ENCODE results near the gene FOXO6. TPM values are rescaled to one million over a fixed set of nuclear protein-coding genes. Genes with fewer than 3 reads are reported as not detected.

Gene FOXO6
- total and polyA plus RNA-seq, 2 experiments from 2014 or later = not detected

DNA sequence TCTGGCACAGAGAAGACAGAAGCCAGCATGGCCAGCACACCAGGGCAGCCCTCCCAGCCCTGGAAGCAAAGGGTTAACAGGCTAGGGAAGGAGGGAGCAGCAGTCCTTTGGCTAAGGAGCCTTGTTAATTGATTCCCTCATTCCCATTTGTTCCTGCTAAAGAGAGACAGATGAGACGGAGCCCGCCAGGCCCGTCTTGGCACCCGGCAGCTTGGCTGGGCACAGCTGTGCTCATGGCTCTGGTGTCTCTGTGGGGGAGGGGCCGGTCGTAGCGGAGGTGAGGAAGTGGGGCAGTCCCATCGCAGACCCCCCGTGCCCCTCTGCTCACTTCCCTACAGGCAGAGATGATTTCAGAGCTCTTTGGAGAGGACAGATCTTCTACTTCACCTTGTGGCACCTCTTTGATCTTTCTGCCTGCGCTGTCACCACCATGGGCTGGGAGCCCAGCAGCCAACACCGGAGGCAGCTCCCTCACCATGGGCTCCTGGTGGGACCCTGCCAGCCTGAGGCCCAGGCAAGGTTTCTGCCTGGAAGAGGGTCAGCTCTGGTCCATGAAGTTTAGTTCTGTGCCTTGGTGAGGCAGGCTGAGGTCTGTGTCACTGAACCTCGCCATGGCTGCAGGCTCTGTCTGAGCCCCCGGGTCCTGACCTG lies 38.0 kb downstream of the FOXO6 start:
- Histone ChIP-seq H3K9me3 (ENCODE audit: low read depth) (no peaks in the 10 kb centered on the region), H3K27me3 (replicated peaks; ENCODE audit: insufficient read depth) (peaks cover 20% of the 10 kb centered on the region), H4K20me1 (ENCODE audit: insufficient read depth) (no peaks in the 10 kb centered on the region), H3F3A (ENCODE audit: insufficient read depth) (no peaks in the 10 kb centered on the region), H3K27ac (no peak overlapping the region), H3K9ac (no peak overlapping the region), H3K36me3 (ENCODE audit: low read depth) (no peaks in the 10 kb centered on the region), H2AFZ (no peak overlapping the region), H3K4me1 (ENCODE audit: insufficient read depth) (no peaks in the 10 kb centered on the region), H3K4me3 (no peak overlapping the region), H3K79me2 (ENCODE audit: insufficient read depth) (no peaks in the 10 kb centered on the region), H3K4me2 (ENCODE audit: unreplicated experiment) (no peak overlapping the region), H3K9me2 (ENCODE audit: insufficient read depth) (no peaks in the 10 kb centered on the region)
- WGBS, 2 experiments (ENCODE audit: low coverage in 1 of 2, low lambda C conversion rate in 2 of 2, missing lambda C conversion rate in 2 of 2) = 13 to 17% methylated on average over 13 of the region's 13 CpGs
- in situ Hi-C loops (cut with MboI) = no loop called here
- TF ChIP-seq EZH2phosphoT487 (IDR thresholded peaks at IDR 0.05; ENCODE audit: insufficient read depth, low read depth) (no peak), EZH2 (IDR thresholded peaks at IDR 0.05; ENCODE audit: insufficient read depth, poor library complexity, severe bottlenecking) (no peak)
- no peak for DNase-seq

DNA sequence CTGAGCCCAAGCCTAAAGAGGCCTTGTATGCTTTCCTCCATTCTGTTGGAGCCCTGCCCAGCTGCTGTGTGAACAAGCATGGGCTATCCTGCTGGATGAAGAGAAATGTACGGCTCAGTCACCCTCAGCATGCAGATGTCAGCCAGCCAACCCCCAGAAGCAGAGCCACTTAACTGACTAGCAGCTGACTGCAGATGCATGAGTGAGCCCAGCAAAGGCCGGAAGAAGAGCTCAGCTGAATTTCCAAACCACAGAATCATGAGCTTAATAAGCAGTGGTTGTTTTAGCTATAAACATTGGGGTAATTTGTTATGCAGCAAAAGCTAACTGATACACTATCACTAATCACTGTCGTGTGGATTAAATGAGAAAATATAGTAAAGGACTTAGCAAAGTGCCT lies 39.0 kb downstream of the FOXO6 start:
- in situ Hi-C loops (cut with MboI) = no loop called here
- Histone ChIP-seq H3K79me2 (ENCODE audit: insufficient read depth) (no peaks in the 10 kb centered on the region), H3K27me3 (replicated peaks; ENCODE audit: insufficient read depth) (peaks cover 20% of the 10 kb centered on the region), H3K9ac (no peak overlapping the region), H3K27ac (no peak overlapping the region), H3K36me3 (ENCODE audit: low read depth) (no peaks in the 10 kb centered on the region), H3K9me3 (ENCODE audit: low read depth) (no peaks in the 10 kb centered on the region), H4K20me1 (ENCODE audit: insufficient read depth) (no peaks in the 10 kb centered on the region), H3K4me3 (no peak overlapping the region), H3F3A (ENCODE audit: insufficient read depth) (no peaks in the 10 kb centered on the region), H3K4me2 (ENCODE audit: unreplicated experiment) (no peak overlapping the region), H3K9me2 (ENCODE audit: insufficient read depth) (no peaks in the 10 kb centered on the region), H2AFZ (no peak overlapping the region), H3K4me1 (ENCODE audit: insufficient read depth) (no peaks in the 10 kb centered on the region)
- no peak for DNase-seq
- TF ChIP-seq EZH2 (IDR thresholded peaks at IDR 0.05; ENCODE audit: insufficient read depth, poor library complexity, severe bottlenecking) = no peak
- TF ChIP-seq EZH2phosphoT487 (IDR thresholded peaks at IDR 0.05; ENCODE audit: insufficient read depth, low read depth) = no peak
- WGBS, 2 experiments (ENCODE audit: low coverage in 1 of 2, low lambda C conversion rate in 2 of 2, missing lambda C conversion rate in 2 of 2) = 30 to 33% methylated on average over 3 of the region's 3 CpGs

GRCh38 chr1:41401899-41402298 lies 40.7 kb downstream of the FOXO6 start:
- Histone ChIP-seq H3K36me3 (ENCODE audit: low read depth) (no peaks in the 10 kb centered on the region), H2AFZ (no peak overlapping the region), H3K9ac (no peak overlapping the region), H3K79me2 (ENCODE audit: insufficient read depth) (no peaks in the 10 kb centered on the region), H3K9me3 (ENCODE audit: low read depth) (no peaks in the 10 kb centered on the region), H3K4me3 (no peak overlapping the region), H3K4me1 (ENCODE audit: insufficient read depth) (no peaks in the 10 kb centered on the region), H3K4me2 (ENCODE audit: unreplicated experiment) (no peak overlapping the region), H3K27me3 (replicated peaks; ENCODE audit: insufficient read depth) (peaks cover 12% of the 10 kb centered on the region), H3K27ac (no peak overlapping the region), H3K9me2 (ENCODE audit: insufficient read depth) (no peaks in the 10 kb centered on the region), H3F3A (ENCODE audit: insufficient read depth) (no peaks in the 10 kb centered on the region), H4K20me1 (ENCODE audit: insufficient read depth) (no peaks in the 10 kb centered on the region)
- in situ Hi-C loops (cut with MboI) = no loop called here
- TF ChIP-seq EZH2phosphoT487 (IDR thresholded peaks at IDR 0.05; ENCODE audit: insufficient read depth, low read depth) (no peak), EZH2 (IDR thresholded peaks at IDR 0.05; ENCODE audit: insufficient read depth, poor library complexity, severe bottlenecking) (no peak)
- 61 to 72% methylated on average over 2 of the region's 2 CpGs for WGBS, 2 experiments (ENCODE audit: low coverage in 1 of 2, low lambda C conversion rate in 2 of 2, missing lambda C conversion rate in 2 of 2)
- DNase-seq = no peak

- peak; percentile 36 for DNase-seq
- Histone ChIP-seq H3K4me2 (ENCODE audit: unreplicated experiment) (no peak overlapping the region), H3K9me2 (ENCODE audit: insufficient read depth) (no peaks in the 10 kb centered on the region), H3K4me3 (no peak overlapping the region), H3K9ac (no peak overlapping the region), H3K9me3 (ENCODE audit: low read depth) (no peaks in the 10 kb centered on the region), H3K4me1 (ENCODE audit: insufficient read depth) (no peaks in the 10 kb centered on the region), H3F3A (ENCODE audit: insufficient read depth) (no peaks in the 10 kb centered on the region), H3K36me3 (ENCODE audit: low read depth) (no peaks in the 10 kb centered on the region), H3K27me3 (replicated peaks; ENCODE audit: insufficient read depth) (peaks cover 28% of the 10 kb centered on the region), H3K79me2 (ENCODE audit: insufficient read depth) (no peaks in the 10 kb centered on the region), H4K20me1 (ENCODE audit: insufficient read depth) (no peaks in the 10 kb centered on the region), H3K27ac (no peak overlapping the region), H2AFZ (no peak overlapping the region)
- no peak for TF ChIP-seq EZH2 (IDR thresholded peaks at IDR 0.05; ENCODE audit: insufficient read depth, poor library complexity, severe bottlenecking)
- no peak for TF ChIP-seq EZH2phosphoT487 (IDR thresholded peaks at IDR 0.05; ENCODE audit: insufficient read depth, low read depth)
- in situ Hi-C loops (cut with MboI) = no loop called here
- 1 to 3% methylated on average over 10 of the region's 10 CpGs for WGBS, 2 experiments (ENCODE audit: low coverage in 1 of 2, low lambda C conversion rate in 2 of 2, missing lambda C conversion rate in 2 of 2)
These were observed 43.1 kb downstream of the FOXO6 start for GRCh38 chr1:41404308-41404761.
